Measurements from ENCODE around the gene TMEM109. TPM values are rescaled to one million over a fixed set of nuclear protein-coding genes. Genes with fewer than 3 reads are reported as not detected.

Gene TMEM109
- total and polyA plus RNA-seq, 2 experiments from 2014 or later, result 17.4 to 17.7 TPM

DNA sequence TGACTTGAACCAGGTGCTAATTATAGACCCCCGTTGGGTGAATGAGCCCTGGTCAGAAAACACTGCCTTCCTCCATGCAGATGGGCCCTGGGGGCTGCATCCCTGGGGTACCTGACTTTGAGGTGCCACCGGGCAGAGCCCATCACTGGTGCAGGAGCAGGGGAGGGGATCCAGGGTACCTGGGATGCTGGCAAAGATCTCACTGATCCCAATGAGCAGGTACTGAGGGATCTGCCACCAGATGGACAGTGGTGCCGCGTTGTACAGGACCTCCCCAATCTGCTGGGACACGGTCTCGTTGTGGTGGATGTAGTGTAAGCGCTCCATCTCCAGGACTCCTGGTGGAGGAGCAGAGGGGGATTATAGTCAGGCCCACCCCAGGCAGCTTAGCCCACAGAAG lies 25.3 kb downstream of the TMEM109 start:
- ATAC-seq, result no peak
- H3K4me3 Mint-ChIP-seq, result no peak overlapping the region

More for the DNA sequence above, 25.3 kb downstream of the TMEM109 start:
- H3K36me3 ChIP-seq (ENCODE audit: insufficient read depth), result no peaks in the 10 kb centered on the region
- H3F3A ChIP-seq (replicated peaks; ENCODE audit: low read depth), result no peaks in the 10 kb centered on the region
- no peaks in the 10 kb centered on the region for H3K27me3 ChIP-seq (ENCODE audit: insufficient read depth)
- Mint-ChIP-seq H3K27ac (no peak overlapping the region), H3K9me3 (no peaks in the 10 kb centered on the region), H3K4me1 (peaks cover 6% of the 10 kb centered on the region; the same call in 2 of the 3 replicates), H3K36me3 (ENCODE audit: low read depth) (peaks cover 15% of the 10 kb centered on the region; the same call in 2 of the 3 replicates), H3K27me3 (ENCODE audit: insufficient read depth, low read depth, poor library complexity) (peaks cover 9% of the 10 kb centered on the region)
- no peak overlapping the region for H2AFZ ChIP-seq
- no peaks in the 10 kb centered on the region for H3K79me2 ChIP-seq (replicated peaks; ENCODE audit: insufficient read depth)
- no peaks in the 10 kb centered on the region for H3K9me2 ChIP-seq (ENCODE audit: insufficient read depth)
- no peak overlapping the region for H3K27ac ChIP-seq (ENCODE audit: low read depth)
- no peak for DNase-seq (ENCODE audit: low spot score)
- H4K20me1 ChIP-seq (replicated peaks; ENCODE audit: insufficient read depth), result peaks cover 2% of the 10 kb centered on the region; the same call in 1 of the 2 replicates
- no peak overlapping the region for H3K4me3 ChIP-seq
- no peaks in the 10 kb centered on the region for H3K4me1 ChIP-seq (ENCODE audit: insufficient read depth)
- TF ChIP-seq ZNF114 (CRISPR knock-in tag; IDR thresholded peaks at IDR 0.05) (no peak), EZH2phosphoT487 (IDR thresholded peaks at IDR 0.05; ENCODE audit: unreplicated experiment) (no peak), CREB1 (CRISPR knock-in tag; IDR thresholded peaks at IDR 0.05; ENCODE audit: low read depth) (no peak), POLR2AphosphoS5 (IDR thresholded peaks at IDR 0.05; ENCODE audit: low read depth) (no peak), STAT1 (IDR thresholded peaks at IDR 0.05; ENCODE audit: unreplicated experiment) (no peak), JUNB (IDR thresholded peaks at IDR 0.05; ENCODE audit: unreplicated experiment) (no peak)
- TF ChIP-seq, protein P1, sequence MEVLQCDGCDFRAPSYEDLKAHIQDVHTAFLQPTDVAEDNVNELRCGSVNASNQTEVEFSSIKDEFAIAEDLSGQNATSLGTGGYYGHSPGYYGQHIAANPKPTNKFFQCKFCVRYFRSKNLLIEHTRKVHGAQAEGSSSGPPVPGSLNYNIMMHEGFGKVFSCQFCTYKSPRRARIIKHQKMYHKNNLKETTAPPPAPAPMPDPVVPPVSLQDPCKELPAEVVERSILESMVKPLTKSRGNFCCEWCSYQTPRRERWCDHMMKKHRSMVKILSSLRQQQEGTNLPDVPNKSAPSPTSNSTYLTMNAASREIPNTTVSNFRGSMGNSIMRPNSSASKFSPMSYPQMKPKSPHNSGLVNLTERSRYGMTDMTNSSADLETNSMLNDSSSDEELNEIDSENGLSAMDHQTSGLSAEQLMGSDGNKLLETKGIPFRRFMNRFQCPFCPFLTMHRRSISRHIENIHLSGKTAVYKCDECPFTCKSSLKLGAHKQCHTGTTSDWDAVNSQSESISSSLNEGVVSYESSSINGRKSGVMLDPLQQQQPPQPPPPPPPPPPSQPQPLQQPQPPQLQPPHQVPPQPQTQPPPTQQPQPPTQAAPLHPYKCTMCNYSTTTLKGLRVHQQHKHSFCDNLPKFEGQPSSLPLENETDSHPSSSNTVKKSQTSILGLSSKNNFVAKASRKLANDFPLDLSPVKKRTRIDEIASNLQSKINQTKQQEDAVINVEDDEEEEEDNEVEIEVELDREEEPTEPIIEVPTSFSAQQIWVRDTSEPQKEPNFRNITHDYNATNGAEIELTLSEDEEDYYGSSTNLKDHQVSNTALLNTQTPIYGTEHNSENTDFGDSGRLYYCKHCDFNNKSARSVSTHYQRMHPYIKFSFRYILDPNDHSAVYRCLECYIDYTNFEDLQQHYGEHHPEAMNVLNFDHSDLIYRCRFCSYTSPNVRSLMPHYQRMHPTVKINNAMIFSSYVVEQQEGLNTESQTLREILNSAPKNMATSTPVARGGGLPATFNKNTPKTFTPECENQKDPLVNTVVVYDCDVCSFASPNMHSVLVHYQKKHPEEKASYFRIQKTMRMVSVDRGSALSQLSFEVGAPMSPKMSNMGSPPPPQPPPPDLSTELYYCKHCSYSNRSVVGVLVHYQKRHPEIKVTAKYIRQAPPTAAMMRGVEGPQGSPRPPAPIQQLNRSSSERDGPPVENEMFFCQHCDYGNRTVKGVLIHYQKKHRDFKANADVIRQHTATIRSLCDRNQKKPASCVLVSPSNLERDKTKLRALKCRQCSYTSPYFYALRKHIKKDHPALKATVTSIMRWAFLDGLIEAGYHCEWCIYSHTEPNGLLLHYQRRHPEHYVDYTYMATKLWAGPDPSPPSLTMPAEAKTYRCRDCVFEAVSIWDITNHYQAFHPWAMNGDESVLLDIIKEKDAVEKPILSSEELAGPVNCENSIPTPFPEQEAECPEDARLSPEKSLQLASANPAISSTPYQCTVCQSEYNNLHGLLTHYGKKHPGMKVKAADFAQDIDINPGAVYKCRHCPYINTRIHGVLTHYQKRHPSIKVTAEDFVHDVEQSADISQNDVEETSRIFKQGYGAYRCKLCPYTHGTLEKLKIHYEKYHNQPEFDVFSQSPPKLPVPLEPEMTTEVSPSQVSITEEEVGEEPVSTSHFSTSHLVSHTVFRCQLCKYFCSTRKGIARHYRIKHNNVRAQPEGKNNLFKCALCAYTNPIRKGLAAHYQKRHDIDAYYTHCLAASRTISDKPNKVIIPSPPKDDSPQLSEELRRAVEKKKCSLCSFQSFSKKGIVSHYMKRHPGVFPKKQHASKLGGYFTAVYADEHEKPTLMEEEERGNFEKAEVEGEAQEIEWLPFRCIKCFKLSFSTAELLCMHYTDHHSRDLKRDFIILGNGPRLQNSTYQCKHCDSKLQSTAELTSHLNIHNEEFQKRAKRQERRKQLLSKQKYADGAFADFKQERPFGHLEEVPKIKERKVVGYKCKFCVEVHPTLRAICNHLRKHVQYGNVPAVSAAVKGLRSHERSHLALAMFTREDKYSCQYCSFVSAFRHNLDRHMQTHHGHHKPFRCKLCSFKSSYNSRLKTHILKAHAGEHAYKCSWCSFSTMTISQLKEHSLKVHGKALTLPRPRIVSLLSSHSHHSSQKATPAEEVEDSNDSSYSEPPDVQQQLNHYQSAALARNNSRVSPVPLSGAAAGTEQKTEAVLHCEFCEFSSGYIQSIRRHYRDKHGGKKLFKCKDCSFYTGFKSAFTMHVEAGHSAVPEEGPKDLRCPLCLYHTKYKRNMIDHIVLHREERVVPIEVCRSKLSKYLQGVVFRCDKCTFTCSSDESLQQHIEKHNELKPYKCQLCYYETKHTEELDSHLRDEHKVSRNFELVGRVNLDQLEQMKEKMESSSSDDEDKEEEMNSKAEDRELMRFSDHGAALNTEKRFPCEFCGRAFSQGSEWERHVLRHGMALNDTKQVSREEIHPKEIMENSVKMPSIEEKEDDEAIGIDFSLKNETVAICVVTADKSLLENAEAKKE (CRISPR knock-in tag; IDR thresholded peaks at IDR 0.05), result no peak
- TF ChIP-seq, protein P2, sequence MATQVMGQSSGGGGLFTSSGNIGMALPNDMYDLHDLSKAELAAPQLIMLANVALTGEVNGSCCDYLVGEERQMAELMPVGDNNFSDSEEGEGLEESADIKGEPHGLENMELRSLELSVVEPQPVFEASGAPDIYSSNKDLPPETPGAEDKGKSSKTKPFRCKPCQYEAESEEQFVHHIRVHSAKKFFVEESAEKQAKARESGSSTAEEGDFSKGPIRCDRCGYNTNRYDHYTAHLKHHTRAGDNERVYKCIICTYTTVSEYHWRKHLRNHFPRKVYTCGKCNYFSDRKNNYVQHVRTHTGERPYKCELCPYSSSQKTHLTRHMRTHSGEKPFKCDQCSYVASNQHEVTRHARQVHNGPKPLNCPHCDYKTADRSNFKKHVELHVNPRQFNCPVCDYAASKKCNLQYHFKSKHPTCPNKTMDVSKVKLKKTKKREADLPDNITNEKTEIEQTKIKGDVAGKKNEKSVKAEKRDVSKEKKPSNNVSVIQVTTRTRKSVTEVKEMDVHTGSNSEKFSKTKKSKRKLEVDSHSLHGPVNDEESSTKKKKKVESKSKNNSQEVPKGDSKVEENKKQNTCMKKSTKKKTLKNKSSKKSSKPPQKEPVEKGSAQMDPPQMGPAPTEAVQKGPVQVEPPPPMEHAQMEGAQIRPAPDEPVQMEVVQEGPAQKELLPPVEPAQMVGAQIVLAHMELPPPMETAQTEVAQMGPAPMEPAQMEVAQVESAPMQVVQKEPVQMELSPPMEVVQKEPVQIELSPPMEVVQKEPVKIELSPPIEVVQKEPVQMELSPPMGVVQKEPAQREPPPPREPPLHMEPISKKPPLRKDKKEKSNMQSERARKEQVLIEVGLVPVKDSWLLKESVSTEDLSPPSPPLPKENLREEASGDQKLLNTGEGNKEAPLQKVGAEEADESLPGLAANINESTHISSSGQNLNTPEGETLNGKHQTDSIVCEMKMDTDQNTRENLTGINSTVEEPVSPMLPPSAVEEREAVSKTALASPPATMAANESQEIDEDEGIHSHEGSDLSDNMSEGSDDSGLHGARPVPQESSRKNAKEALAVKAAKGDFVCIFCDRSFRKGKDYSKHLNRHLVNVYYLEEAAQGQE (IDR thresholded peaks at IDR 0.05; ENCODE audit: unreplicated experiment), result no peak
- TF ChIP-seq, protein P3, sequence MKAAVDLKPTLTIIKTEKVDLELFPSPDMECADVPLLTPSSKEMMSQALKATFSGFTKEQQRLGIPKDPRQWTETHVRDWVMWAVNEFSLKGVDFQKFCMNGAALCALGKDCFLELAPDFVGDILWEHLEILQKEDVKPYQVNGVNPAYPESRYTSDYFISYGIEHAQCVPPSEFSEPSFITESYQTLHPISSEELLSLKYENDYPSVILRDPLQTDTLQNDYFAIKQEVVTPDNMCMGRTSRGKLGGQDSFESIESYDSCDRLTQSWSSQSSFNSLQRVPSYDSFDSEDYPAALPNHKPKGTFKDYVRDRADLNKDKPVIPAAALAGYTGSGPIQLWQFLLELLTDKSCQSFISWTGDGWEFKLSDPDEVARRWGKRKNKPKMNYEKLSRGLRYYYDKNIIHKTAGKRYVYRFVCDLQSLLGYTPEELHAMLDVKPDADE (IDR thresholded peaks at IDR 0.05), result no peak
- TF ChIP-seq, protein P4, sequence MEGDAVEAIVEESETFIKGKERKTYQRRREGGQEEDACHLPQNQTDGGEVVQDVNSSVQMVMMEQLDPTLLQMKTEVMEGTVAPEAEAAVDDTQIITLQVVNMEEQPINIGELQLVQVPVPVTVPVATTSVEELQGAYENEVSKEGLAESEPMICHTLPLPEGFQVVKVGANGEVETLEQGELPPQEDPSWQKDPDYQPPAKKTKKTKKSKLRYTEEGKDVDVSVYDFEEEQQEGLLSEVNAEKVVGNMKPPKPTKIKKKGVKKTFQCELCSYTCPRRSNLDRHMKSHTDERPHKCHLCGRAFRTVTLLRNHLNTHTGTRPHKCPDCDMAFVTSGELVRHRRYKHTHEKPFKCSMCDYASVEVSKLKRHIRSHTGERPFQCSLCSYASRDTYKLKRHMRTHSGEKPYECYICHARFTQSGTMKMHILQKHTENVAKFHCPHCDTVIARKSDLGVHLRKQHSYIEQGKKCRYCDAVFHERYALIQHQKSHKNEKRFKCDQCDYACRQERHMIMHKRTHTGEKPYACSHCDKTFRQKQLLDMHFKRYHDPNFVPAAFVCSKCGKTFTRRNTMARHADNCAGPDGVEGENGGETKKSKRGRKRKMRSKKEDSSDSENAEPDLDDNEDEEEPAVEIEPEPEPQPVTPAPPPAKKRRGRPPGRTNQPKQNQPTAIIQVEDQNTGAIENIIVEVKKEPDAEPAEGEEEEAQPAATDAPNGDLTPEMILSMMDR (conservative IDR thresholded peaks at IDR 0.05; ENCODE audit: low read depth in 2 of 2), result no peak
- no peak overlapping the region for H3K4me2 ChIP-seq

Data from GM23338 (cell line).